T-cell (primary cell): ENCODE results near the gene FAM240A. TPM values are rescaled to one million over a fixed set of nuclear protein-coding genes. Genes with fewer than 3 reads are reported as not detected.
"Not testable (repeated sequence)": the region's sequence is repeated elsewhere in the genome, so short reads cannot be mapped to it uniquely, and the experiment has no call there.

Experiments
- ATAC-seq, 4 experiments: fragments of 200-7000 bp in 3 of 4; fragments of 150-1000 bp in 1 of 4; cut with Tn5 transposase; replicated peaks in 1 of 4; 1 replicate in 3 of 4; 2 replicates in 1 of 4; pipeline ENCODE4 v1.10.0; 2021; ENCODE audit warnings: moderate library complexity in 3 of 4, mild to moderate bottlenecking in 2 of 4, moderate number of reproducible peaks in 1 of 4
- CTCF ChIA-PET, 2 donors: fragments of 300-600 bp; sonication (Branson Sonifier 250); formaldehyde crosslinking; loops; one replicate each; lab custom pipeline; 2022; ENCODE audit warnings: antibody characterized with exemption in 2 of 2; lab: Charles Lee
- POLR2A ChIA-PET, 2 donors: fragments of 300-600 bp; sonication (Branson Sonifier 250); formaldehyde crosslinking; loops; one replicate each; lab custom pipeline; 2022; ENCODE audit warnings: antibody characterized with exemption in 2 of 2; lab: Charles Lee
- DNase-seq, 35 experiments: peaks; one replicate each; pipeline versions ENCODE4 v3.0.0 to v3.0.0-alpha.2; 2013 to 2023
- H3K27ac ChIP-seq: one replicate; pipeline ENCODE4 v1.5.1; 2013; ENCODE audit warnings: low read length
- H3K27me3 ChIP-seq, 2 experiments: replicated peaks in 1 of 2; 1 replicate in 1 of 2; 2 replicates in 1 of 2; pipeline versions ENCODE4 v1.6.1 to v1.7.0; 2013; ENCODE audit warnings: low read length in 1 of 2, mixed read lengths in 1 of 2; ENCODE audit not compliant: control insufficient read depth in 2 of 2, insufficient read depth in 2 of 2; ENCODE audit errors: extremely low read depth in 1 of 2
- H3K36me3 ChIP-seq, 2 donors: 1 replicate in 1 of 2; 2 replicates in 1 of 2; pipeline versions ENCODE4 v1.6.1 to v1.7.0; 2013; ENCODE audit warnings: low read length in 1 of 2; ENCODE audit not compliant: control insufficient read depth in 2 of 2, insufficient read depth in 1 of 2; ENCODE audit errors: extremely low read depth in 1 of 2
- H3K4me1 ChIP-seq, 2 experiments: 1 replicate in 1 of 2; 2 replicates in 1 of 2; pipeline versions ENCODE4 v1.6.1 to v1.7.0; 2013; ENCODE audit warnings: low read length in 2 of 2, mixed read lengths in 1 of 2; ENCODE audit not compliant: insufficient read depth in 2 of 2, control insufficient read depth in 1 of 2; ENCODE audit errors: extremely low read depth in 1 of 2
- H3K4me3 ChIP-seq, 2 donors: 1 replicate in 1 of 2; 2 replicates in 1 of 2; pipeline versions ENCODE4 v1.5.1 to v1.7.0; 2013; ENCODE audit warnings: mild to moderate bottlenecking in 2 of 2, low read length in 1 of 2, moderate library complexity in 1 of 2; ENCODE audit not compliant: control insufficient read depth in 1 of 2; ENCODE audit errors: extremely low read depth in 1 of 2
- H3K9me3 ChIP-seq: 2 replicates; pipeline ENCODE4 v1.7.0; 2013
- H3K27ac Mint-ChIP-seq, 2 donors: one replicate each; pipeline ENCODE4 v1.8.0; 2020 to 2021; ENCODE audit warnings: mild to moderate bottlenecking in 2 of 2, mixed read lengths in 2 of 2
- H3K27me3 Mint-ChIP-seq, 2 donors: one replicate each; pipeline ENCODE4 v1.8.0; 2021 to 2022; ENCODE audit warnings: mixed read lengths in 2 of 2
- H3K36me3 Mint-ChIP-seq: one replicate; pipeline ENCODE4 v1.8.0; 2021; ENCODE audit warnings: mixed read lengths
- H3K4me1 Mint-ChIP-seq, 3 donors: one replicate each; pipeline ENCODE4 v1.8.0; 2020 to 2022; ENCODE audit warnings: mixed read lengths in 3 of 3, mild to moderate bottlenecking in 1 of 3
- H3K4me3 Mint-ChIP-seq, 3 donors: one replicate each; pipeline ENCODE4 v1.8.0; 2020 to 2022; ENCODE audit warnings: mild to moderate bottlenecking in 3 of 3, mixed read lengths in 3 of 3, moderate library complexity in 3 of 3
- H3K9me3 Mint-ChIP-seq, 3 donors: one replicate each; pipeline ENCODE4 v1.8.0; 2020 to 2022; ENCODE audit warnings: mixed read lengths in 3 of 3
- WGBS: methylation state at CpG from one replicate; pipeline ENCODE4 v1.1.5; 2013; ENCODE audit warnings: missing lambda C conversion rate; ENCODE audit not compliant: insufficient coverage; 5-methylcytosine and 5-hydroxymethylcytosine counted together
- total RNA-seq, 35 experiments: library from RNA in 6 of 35; stranded (reverse) in 6 of 35; fragments of 120-200 nt in 1 of 35; gene quantifications; one replicate each; pipeline versions ENCODE4 v1.2.1 to v1.2.4 and lab custom pipeline; 2013 to 2026

FAM240A gene
- total RNA-seq, 5 donors from 2014 or later (not counting 1 experiment from before 2014, with no cell fraction given): not detected

DNA sequence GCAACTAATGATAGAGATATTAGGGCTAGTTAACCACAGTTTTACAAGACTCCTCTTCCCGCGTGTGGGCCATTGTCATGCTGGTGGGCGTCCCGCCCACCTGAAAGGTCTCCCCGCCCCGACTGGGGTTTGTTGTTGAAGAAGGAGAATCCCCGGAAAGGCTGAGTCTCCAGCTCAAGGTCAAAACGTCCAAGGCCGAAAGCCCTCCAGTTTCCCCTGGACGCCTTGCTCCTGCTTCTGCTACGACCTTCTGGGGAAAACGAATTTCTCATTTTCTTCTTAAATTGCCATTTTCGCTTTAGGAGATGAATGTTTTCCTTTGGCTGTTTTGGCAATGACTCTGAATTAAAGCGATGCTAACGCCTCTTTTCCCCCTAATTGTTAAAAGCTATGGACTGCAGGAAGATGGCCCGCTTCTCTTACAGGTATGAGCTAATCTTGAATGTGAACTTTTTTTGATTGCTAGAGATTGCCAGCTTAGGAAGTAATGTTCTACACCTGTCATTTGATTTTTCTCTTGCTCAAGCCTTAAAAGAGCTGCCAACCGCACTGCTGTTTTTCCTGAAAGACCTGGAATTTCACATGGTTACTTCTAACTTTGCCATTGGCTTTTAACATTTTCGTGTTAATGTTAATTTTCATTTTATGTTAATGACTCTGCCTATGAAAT, 34.6 kb upstream of the FAM240A start:
- peaks cover 0 to 12% of the 10 kb centered on the region in 2 experiments for H3K27me3 ChIP-seq
- H3K4me1 ChIP-seq, H3K9me3 ChIP-seq, CTCF ChIA-PET, H3K27ac ChIP-seq, H3K27ac Mint-ChIP-seq, H3K9me3 Mint-ChIP-seq, POLR2A ChIA-PET, H3K36me3 Mint-ChIP-seq, DNase-seq, H3K27me3 Mint-ChIP-seq, H3K36me3 ChIP-seq, H3K4me3 ChIP-seq, H3K4me3 Mint-ChIP-seq, ATAC-seq: not testable (repeated sequence)
- H3K4me1 Mint-ChIP-seq: peaks cover 8 to 11% (median 9%) of the 10 kb centered on the region in 3 donors
- 100% methylated on average over 1 of the region's 18 CpGs for WGBS

DNA sequence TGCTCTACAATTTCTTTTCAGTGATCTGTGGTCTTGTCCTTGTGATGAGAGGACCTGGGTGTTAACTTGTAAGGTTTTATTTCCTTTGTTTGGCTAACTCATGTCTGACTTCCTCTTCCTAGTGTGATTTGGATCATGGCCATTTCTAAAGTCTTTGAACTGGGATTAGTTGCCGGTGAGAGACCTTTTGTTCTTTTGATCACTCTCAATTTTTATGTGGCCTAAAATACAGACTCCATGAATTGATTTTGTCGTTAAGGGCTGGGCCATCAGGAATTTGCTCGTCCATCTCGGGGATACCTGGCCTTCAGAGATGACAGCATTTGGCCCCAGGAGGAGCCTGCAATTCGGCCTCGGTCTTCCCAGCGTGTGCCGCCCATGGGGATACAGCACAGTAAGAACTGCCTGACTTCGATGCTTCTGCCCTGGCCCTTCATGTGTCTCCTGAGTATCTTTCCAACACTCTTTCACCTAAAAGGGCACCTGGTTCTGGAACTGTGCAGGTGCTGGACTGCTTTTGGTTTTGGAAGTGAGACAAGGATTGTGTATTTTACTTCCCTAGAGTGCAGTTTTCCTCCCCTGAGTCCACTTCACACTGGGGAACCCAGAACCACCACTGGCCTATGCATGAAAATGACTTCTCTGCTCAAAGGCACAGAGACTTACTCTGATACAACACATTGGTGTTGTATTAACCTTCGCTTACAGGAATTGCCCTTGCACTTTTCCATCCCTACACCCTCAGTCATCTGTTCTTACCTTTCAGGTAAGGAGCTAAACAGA, 33.2 kb upstream of the FAM240A start:
- no peaks in the 10 kb centered on the region for H3K36me3 Mint-ChIP-seq
- DNase-seq: no peak
- POLR2A ChIA-PET: no interaction called here
- peaks cover 8 to 11% (median 9%) of the 10 kb centered on the region in 3 donors for H3K4me1 Mint-ChIP-seq
- no peak for ATAC-seq
- no peaks in the 10 kb centered on the region for H3K36me3 ChIP-seq
- no peak overlapping the region for H3K27ac ChIP-seq
- H3K27ac Mint-ChIP-seq: no peak overlapping the region
- H3K4me1 ChIP-seq: no peaks in the 10 kb centered on the region
- H3K9me3 ChIP-seq: no peaks in the 10 kb centered on the region
- H3K27me3 ChIP-seq: peaks cover 0 to 12% of the 10 kb centered on the region in 2 experiments
- H3K27me3 Mint-ChIP-seq: peaks cover 3 to 5% of the 10 kb centered on the region in 2 donors
- H3K4me3 Mint-ChIP-seq: no peak overlapping the region
- no peak overlapping the region for H3K4me3 ChIP-seq
- CTCF ChIA-PET: no interaction called here
- H3K9me3 Mint-ChIP-seq: no peaks in the 10 kb centered on the region
- 93% methylated on average over 4 of the region's 10 CpGs for WGBS

DNA sequence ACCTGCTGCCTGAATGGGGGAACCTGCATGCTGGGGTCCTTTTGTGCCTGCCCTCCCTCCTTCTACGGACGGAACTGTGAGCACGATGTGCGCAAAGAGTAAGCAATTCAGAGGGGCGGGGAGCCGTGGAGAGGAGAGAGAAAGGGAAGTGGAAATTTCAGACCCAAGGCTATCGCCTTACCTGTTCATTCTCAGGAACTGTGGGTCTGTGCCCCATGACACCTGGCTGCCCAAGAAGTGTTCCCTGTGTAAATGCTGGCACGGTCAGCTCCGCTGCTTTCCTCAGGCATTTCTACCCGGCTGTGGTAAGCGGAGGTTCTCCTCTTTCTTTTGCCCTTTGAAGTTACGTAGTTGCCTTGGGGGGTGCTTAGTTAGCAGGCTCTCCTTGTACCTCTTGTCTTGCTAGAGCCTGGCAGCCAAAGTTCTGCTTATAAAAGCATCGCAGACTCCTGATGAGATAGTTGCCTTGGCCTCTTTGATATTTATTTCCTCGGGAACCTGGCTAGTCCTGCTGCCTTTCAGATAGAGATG, 32.5 kb upstream of the FAM240A start:
- no peak for ATAC-seq
- no peak for DNase-seq
- Mint-ChIP-seq H3K4me1 (peaks cover 8 to 11% (median 9%) of the 10 kb centered on the region in 3 donors), H3K27ac (no peak overlapping the region), H3K36me3 (no peaks in the 10 kb centered on the region), H3K27me3 (peaks cover 3 to 5% of the 10 kb centered on the region in 2 donors), H3K9me3 (no peaks in the 10 kb centered on the region), H3K4me3 (no peak overlapping the region)
- ChIA-PET POLR2A (no interaction called here), CTCF (no interaction called here)
- Histone ChIP-seq H3K27ac (no peak overlapping the region), H3K4me3 (no peak overlapping the region), H3K4me1 (no peaks in the 10 kb centered on the region), H3K36me3 (no peaks in the 10 kb centered on the region), H3K27me3 (peaks cover 0 to 15% of the 10 kb centered on the region in 2 experiments), H3K9me3 (no peaks in the 10 kb centered on the region)
- 97% methylated on average over 4 of the region's 14 CpGs for WGBS

DNA sequence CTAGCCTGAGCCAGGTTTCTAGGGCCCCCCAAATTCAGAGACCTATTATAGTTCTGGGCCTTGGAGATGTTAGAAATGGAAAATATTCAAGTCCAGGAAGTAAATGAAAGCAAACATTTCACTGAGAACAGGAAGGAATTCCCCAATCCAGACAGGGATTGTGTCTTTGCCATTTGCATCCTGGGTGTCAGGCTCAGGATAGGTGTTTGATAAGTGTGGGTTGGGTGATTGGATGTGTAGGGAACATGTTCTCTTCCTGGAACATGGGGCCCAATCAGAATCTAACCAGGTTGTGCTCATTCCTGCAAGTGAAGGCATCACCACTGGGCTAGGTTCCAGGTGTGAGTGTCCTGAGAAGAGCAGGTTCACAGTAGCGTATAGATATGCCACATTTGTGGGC, 31.6 kb upstream of the FAM240A start:
- H3K9me3 Mint-ChIP-seq: no peaks in the 10 kb centered on the region
- Histone ChIP-seq H3K27me3 (peaks cover 0 to 11% of the 10 kb centered on the region in 2 experiments), H3K36me3 (no peaks in the 10 kb centered on the region), H3K4me1 (no peaks in the 10 kb centered on the region), H3K4me3 (no peak overlapping the region), H3K9me3 (no peaks in the 10 kb centered on the region), H3K27ac (no peak overlapping the region)
- peaks cover 8 to 11% (median 9%) of the 10 kb centered on the region in 3 donors for H3K4me1 Mint-ChIP-seq
- no peak overlapping the region for H3K27ac Mint-ChIP-seq
- 88% methylated on average over 1 of the region's 1 CpG for WGBS
- no peak for ATAC-seq
- POLR2A ChIA-PET: no interaction called here
- no peak overlapping the region for H3K4me3 Mint-ChIP-seq
- CTCF ChIA-PET: interaction anchor here in 1 of 2 donors (0.7 kb wide), 1 partner anchor 446 kb away, joined by 4 read pairs; no protein-coding TSS in a partner anchor
- no peaks in the 10 kb centered on the region for H3K36me3 Mint-ChIP-seq
- DNase-seq: no peak
- peaks cover 3 to 5% of the 10 kb centered on the region in 2 donors for H3K27me3 Mint-ChIP-seq

DNA sequence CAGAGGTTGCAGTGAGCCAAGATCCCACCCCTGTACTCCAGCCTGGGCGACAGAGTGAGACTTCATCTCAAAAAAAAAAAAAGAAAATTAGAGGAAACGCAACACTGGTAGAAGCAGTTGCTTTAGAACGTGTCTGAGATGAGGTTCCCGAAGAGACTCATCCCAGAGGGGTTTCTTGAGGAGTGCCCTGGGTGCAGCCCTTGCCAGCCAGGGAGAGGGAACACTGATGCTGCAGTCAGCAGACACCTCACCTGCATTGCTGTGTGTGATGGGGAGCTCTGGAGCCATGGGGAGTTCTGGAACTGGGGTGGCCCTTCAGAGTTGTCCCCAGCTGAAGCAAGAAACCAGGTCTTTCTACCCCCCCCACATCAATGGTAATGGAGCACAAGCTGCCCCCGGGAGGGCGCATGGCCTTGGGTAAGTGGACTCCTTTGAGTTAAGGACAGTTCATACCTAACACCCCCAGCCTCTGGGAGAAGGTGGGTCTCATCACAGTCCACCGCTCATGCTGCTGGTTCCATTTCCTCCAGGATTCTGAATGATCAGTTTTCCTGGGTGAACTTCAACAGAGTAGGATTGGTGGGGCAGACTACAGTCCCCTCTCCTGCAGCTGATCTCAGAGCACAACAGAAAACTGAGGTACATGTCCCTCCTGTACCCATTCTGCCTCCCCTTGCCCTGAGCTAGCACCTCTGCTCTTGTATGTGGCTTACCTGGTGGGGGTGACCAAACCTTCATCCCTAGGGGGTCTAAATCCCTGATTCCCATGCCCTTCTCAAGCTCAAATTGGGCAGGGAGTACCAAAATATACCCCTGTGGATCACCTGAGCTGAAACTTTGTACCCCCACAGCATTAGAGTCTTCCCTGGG, 27.5 kb upstream of the FAM240A start:
- Mint-ChIP-seq H3K27me3 (peaks cover 0 to 6% of the 10 kb centered on the region in 2 donors), H3K9me3 (no peaks in the 10 kb centered on the region), H3K4me1 (peaks cover 9 to 11% (median 9%) of the 10 kb centered on the region in 3 donors), H3K27ac (no peak overlapping the region), H3K36me3 (no peaks in the 10 kb centered on the region), H3K4me3 (no peak overlapping the region)
- ChIA-PET CTCF (no interaction called here), POLR2A (no interaction called here)
- no peak overlapping the region for H3K27ac ChIP-seq
- ATAC-seq: no peak
- peaks cover 0 to 12% of the 10 kb centered on the region in 2 experiments for H3K27me3 ChIP-seq
- peaks cover 0 to 4% of the 10 kb centered on the region in 2 experiments for H3K4me1 ChIP-seq
- WGBS: 100% methylated on average over 3 of the region's 7 CpGs
- no peak for DNase-seq
- no peaks in the 10 kb centered on the region for H3K9me3 ChIP-seq
- H3K4me3 ChIP-seq: no peak overlapping the region
- no peaks in the 10 kb centered on the region for H3K36me3 ChIP-seq
